Right kidney (tissue), 1 donor: ENCODE data around the gene DTNB.
A peak's percentile ranks its signal among the peaks of the same experiment; 100 is the strongest.

Source experiments
- DNase-seq: peaks from one replicate; pipeline ENCODE4 v3.0.0-alpha.2; 2016

The DTNB gene

DNA sequence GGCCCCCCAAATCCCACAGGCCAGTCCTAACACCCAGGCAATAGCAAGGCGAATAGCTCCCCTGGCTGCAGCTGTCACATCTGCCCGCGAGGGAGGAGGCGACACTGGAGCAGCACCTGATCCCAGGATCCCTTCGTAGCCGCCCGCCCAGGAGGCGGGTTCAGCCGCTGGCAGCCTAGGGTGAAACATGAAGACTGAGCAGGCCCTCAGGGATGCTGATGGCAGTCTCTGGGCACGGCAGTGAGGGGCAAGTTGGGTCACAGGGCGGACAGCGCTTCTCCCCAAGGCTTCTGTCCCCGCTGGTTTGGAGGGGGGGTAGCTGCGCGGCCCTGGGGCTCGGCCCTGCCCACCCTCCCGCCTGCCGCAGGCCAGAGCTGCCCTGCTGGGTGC lies 333.6 kb downstream of the DTNB start:
- DNase-seq, result peak; percentile 64

DNA sequence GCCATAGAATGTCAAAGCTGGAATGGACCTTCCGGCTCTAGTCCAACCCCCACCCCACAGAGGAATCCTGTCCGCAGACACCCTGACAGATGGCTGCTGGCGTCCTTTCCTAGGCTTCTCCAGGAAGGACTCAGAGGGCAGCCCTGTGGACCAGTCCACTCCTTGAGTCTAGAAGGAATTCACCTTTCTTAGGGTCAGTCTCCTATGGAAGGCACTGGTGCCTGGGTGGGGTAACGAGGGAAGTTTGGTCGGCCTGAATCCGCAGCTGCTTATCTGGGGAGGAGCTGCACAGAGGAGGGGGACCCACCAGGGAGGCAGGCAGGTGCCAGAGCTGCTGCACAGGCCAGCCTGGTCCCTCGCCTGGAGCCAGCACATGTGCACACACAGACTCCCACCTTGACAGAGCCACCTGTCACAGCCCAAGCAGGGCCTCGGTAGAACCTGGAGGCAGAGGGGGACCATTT lies 334.1 kb downstream of the DTNB start:
- no peak for DNase-seq

DNA sequence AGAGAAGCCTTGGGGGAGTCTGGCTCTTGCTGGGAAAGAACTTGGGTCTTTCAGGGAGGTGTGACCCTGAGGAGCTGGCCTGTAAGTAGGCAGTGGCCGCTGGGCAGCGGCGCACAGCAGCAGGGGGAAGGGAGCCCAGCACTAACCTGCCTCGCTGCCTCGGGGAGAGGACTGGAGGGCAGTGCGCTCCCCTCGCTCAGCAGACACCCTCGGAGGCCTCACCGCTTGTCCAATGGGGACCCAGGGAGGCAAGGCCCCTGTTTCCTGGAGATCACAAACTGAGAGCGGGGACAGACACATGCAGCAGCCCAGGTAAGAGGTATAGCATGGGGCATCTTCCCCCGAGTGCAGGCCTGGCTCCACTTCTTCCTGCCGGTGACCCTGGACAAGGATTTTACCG lies 335.0 kb downstream of the DTNB start:
- no peak for DNase-seq

DNA sequence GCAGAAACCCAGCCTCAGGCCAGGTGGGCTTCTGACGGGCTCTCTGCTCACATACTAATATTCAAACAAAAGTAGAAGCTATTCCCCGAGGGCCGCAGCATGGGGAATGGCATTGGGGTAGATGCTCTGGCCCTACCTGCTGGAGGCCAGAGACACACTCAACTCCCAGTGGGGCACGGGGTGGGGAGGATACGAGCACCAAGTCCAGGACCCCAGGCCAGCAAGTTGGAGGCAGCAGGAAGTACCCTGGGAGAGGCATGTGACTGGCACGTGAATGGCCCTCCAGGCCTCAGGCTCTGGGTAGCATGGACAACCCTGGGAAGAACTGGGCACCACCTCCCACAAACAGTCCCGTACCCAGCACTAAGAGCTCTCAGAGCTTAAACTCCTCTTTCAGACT lies 335.5 kb downstream of the DTNB start:
- DNase-seq, result no peak

DNA sequence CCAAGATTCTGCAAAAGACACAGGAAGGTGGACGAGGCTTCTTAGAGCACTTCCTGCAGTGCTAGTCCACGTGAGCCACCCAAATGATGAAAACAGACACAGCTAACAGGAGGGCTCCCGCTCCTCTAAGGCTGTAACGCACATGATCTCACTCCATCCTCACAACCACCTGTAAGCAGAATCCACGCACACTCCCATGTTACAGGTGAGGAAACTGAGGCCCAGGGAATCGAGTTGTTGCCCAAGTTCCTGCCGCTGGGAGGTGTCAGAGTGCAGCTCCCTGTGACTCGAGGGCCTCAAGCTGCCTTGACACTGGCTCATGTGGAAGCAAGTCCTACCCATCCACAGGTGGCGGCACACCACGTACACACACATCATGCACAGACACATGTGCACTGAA lies 336.1 kb downstream of the DTNB start:
- DNase-seq, result no peak

DNA sequence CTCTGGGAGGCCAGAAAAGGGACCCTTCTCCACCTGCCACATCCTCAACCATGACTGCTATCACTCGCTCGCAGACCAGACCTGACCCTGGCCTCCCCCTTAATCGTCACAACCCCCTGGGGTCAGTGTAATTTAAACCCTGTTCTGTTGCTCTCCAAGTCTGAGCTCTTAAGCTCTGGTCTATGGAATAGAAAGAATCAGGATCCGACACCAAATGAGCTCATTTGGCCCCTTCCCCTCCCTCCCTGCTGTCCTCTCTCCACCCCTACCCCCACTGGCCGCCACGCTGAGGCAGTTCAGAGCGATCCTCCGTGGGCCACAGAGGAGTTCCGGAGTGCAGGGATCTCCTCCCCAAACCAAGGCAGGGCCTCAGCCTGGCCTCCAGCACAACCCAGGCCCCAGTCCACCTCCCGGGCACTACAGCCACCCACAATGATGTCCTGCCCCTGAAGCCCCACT lies 337.0 kb downstream of the DTNB start:
- DNase-seq, result no peak

DNA sequence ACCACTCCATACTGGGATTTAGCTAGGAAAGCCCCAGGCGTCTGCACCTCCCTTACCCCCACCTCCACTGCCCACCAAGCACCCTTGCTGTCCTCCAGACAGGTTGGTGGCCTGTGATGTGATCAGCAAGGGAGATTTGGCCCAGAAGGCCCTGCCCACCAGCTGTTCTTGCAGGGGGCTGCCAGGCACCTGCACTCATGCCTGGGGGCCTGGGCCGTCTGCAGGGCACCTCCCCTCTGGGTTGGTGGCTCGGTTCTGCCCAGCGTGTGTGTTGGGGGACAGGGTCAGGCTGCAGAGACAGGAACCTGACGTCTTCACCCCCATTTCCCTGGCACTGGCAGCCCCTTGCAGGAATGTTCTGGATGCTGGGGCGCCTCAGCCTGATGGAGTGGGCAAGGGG lies 337.4 kb downstream of the DTNB start:
- DNase-seq, result no peak

DNA sequence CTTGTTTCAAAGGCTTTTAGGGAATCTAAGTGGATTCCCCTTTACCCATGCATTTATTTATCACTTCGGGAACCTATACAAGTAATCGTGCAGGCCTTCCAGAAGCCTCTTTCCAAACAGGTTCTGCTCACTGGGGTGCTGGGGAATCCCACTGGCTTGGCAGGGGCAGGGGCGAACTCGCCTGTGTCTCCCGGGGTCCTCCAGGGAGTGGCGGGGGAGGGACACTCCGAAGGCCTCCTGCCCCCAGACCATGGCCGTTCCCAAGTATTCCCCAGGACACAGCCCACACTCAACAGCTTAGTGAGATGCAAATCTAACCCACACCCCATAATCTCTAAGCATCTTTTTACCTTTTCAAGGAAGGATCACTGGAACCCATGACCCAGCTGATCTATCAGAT lies 338.2 kb downstream of the DTNB start:
- no peak for DNase-seq

DNA sequence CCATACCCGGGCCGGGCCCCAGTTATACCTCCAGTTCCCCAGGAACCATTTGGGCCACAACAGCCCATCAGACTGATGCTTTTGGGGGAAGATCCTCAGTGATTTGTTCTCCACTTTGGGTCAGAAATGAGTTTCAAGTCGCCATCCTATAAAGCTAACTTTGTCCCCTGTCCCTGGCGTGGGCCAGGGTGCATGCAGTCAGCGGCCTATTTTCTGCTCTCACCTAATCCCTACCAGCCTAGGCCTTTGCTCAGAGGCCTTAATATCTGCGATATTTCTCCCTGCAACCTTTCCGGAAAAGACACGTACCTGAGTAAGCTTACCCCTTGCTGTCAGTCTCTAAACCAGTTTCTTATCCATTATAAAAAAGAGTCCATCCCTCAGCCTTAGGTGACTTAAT lies 338.9 kb downstream of the DTNB start:
- no peak for DNase-seq

DNA sequence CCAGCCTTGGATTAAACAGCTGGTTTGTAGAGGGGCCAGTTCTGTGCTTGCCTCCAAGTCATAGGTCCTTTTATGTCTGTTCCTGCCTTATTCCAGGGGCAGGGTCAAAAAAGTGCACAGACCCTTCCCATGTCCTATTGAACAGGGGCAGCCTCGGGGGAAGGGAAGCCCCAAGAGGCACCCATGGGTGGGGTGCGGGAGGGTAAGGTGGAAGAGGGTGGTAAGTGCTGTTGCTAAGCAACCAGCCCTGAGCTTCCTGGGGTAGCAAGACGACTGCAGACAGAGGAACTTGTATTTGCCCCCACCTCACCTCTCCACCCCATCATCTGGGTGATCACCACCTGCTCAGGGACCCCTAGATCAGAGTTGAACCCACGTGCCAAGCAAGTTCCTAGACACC lies 339.4 kb downstream of the DTNB start:
- DNase-seq, result no peak

DNA sequence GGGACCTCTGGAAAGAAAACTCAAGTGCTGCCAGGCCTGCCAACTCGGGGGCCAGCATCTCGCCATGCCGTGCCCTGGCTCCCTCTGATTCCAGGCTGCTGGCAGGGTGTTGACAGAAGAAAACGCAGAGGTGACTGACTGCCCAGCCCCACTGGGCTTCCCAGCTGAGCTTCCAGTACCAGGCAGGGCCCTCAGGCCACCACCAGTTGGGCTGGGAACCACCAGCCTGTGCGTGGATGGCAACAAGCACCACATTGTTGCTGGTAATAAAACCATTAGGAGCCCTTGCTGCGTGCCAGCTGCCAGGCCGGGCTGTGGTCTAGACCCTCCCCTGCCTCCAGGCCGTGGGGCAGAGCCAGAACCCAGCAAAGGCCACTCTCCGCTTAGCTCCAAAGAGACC lies 340.8 kb downstream of the DTNB start:
- no peak for DNase-seq

DNA sequence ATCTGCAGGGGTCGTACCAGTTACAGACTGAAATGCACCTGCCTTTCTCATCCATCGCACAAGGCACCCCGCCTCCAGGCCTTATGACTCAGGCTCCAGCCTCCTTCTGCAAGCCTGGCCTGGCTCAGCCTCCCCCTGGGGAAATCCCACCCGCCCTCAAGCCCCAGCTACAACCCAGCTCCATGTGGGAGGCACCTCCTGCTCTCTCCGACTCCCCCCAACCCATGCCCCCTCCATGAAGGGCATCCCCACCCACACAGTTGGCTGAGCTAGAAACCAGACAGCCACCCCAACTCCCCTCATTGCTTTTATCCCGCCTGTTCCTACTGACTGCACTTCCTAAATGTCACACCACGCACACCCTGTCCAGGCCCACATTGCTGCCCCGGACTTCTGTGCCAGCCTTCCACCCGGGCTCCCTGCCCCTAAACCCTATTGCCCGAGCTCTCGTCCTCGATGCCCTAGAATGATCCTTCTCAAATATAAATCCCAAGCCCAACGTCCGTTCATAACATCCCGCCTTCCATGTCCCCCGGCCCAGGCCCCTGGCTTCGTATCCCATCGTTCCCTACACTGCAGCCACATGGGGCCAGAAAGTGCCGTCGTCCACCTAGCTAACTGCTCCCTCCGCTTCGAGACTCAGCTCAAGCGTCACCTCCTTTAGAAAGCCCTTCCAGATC lies 341.6 kb downstream of the DTNB start:
- no peak for DNase-seq

DNA sequence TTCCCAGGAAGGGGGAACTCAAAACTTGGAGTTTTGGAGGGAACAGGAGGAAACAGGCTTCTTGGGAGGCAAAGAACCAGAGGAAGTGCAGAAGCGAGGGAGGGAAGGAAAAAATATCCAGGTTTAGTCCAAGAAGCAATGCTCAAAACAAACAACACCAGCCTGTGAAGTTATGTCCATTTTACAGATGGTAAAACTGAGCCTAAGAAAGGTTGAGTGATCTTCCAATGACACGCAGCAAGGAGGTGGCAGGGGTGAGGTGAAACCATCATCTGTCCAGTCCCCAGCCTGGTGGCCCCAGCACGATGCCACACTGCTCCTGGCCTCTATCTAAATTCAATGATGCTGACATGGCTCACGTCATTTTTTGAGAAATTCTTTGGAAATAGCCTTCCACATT lies 342.4 kb downstream of the DTNB start:
- no peak for DNase-seq

DNA sequence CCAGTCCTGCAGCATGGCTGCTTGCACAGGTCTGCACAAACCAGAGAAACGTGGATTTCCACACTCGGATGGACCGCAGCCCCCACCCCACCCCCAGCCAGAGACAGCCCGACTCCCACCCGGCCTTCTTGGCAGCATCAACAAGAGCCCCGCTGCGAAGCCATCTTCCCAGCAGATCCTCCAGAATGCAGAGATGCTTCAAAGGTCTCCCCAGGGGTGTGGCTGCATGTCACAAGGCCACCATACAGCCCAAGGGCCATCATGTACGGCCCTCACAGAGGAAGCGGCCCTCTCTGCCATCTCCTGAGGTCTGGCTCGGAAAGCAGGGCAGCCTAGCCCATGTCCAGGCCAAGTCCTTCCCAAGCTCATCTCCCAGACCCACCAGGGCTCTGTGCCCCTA lies 343.1 kb downstream of the DTNB start:
- no peak for DNase-seq

DNA sequence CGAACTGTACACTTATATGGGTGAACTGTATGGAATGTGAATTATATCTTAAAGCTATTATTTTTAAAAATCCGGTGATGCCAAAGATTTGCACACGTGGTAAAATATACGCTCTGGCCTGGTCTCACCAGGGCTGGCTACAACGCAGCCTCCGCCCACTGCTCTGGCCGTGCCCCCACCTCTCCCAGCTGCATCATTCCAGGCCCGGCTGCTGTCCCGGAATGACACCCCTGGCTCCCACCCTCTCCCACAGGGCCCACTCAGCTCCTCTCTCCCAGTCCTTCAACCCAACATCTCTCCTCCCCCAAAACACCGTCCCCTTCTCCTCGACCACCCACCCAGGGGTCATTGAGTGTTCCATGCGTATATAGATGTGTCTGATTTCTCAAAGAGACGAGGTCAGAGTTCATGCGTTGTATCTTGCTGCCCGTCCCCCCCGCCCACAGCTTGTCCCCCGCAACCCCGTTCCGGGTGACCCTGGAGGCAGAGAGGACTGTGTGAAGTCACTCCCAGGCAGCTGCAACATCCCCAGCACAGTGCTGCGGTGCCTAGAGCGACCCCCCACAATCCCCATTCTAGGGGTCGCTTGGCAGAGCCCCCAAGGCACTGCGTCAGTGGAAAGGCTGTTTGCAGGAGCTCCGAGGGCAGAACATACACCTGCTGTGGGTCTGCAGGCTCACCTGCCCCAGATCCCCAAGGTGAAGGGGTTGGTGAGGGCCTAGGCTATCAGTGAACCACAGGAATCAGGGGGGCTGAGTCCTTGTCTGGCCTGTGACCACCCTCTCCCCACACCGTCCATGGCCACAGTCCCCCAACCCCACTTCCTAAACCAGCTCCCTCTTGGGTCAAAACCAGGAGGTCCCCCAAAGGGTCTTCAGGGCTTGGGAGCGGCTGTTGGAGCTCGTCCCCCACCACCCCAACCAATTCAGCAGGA lies 345.0 kb downstream of the DTNB start:
- DNase-seq, result no peak
